GM21737 (cell line): Measurements from ENCODE around the gene XRCC3.

Experiments
- ATAC-seq: cut with Tn5 transposase; IDR thresholded peaks from one replicate; pipeline ENCODE4 v1.9.1; 2021; ENCODE audit warnings: mild to moderate bottlenecking, moderate library complexity; ENCODE audit not compliant: unreplicated experiment

XRCC3 gene

GRCh38 chr14:103707329-103708263 is 7.7 kb downstream of the XRCC3 start:
- ATAC-seq: no peak

GRCh38 chr14:103706551-103707328 is 8.5 kb downstream of the XRCC3 start:
- ATAC-seq: no peak

- no peak for ATAC-seq
Observed at GRCh38 chr14:103705504-103706284, 9.6 kb downstream of the XRCC3 start.

DNA sequence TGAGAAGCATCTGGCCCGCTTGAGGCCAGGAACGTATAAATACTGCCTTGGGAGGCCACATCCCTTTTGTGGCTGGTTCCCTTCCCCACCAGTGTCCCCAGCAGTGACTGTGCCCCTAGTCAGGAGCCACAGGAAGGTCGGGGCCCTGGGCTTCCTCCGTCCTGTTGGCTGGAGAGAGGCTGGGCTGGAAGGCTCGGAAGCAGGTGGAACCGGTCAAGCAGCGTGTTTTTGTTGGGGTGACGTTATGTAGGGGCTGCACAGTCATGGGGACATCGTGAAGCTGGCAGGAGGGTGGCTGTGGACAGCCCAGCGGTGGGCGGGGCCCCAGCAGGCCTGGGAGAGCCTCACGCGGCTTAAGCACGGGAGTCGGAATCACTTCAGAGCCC is 10.1 kb downstream of the XRCC3 start:
- no peak for ATAC-seq

- no peak for ATAC-seq
Observed at GRCh38 chr14:103704708-103705107, 10.5 kb downstream of the XRCC3 start.

DNA sequence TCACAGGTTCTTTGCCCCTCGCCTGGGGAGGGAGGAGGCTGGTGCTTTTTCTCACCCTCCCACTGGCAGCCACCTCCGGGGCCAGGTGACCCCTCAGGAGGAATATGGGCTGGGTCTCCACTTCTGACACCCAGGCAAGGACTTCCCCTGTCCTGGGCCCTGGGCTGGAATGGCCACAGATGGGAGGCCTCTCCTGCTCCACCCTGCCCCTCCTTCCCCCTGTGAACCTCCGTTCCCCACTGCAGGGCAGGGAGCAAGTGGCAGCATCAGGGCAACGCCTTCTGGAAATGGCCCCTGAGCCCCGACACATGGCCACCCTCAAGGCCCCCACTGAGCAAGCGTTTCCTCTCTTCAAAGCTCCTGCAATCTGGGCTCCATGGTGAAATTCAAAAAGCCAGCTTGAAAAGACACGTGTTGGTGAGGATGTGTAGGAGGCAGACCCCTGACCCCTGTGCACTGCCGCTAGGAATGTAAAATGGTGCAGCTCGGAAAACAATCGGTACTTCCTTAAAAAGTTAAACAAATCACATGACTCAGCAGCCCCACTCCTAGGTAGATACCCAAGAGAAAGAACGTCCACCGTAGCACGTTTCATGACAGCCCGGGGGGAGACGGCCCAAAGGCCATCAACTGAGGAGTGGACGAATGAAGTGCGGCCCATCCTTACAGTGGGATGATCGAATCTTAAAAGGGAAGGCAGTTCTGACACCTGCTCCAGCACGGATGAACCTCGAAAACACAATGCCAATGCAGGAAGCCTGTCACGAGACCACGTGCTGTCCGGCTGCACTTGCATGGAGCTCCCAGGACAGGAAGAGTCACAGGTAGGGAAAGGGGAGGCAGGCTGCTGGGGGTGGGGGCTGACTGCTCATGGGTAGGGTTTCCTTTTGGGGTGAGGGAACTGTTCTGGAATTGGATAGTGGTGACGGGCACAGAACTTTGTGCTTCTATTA is 11.5 kb downstream of the XRCC3 start:
- no peak for ATAC-seq

DNA sequence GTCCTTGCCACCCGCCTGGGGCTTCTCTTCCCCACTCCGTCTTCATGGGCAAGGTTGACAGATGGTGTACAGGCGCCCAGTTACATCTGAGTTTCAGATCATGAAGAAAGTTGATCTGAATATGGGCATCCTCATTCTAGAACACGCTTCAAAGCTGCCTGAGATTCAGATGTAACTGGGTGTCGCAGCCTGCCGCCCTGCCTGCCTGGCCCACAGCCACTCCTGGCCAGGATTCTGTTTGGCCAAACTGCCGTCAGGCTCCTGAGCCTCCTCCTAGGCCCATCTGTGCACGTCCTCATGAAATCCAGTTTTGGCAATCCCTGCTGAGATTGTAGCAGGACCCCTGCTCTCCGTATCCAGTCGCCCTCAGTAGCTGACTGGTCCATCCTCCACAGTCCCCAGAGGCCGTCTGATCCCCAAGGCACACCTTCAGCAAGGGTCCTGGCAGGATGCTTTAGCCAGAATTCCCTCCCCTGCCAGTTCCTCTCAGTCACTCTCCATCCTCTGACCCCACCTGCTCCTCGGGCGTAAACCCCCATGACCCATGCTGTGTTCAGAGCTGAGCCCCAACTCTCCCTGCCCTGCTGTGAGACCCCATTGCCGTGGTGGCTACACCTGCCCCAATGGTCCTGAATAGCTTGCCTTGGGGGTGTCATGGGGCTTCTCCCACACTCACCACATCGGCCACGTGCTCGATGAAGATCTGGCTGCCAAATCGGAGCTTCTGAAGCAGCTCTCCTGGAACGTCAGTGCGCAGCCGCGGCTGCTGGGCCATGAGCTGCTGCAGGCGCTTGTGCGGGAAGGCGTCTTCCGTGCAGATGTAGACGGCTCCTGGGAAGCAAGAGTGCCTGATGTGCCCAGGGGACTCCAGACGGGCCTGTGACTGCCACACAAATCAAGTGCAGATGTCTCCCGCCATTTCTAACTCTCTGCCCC is 12.5 kb downstream of the XRCC3 start:
- no peak for ATAC-seq

GRCh38 chr14:103702095-103702494 is 13.2 kb downstream of the XRCC3 start:
- ATAC-seq: no peak

DNA sequence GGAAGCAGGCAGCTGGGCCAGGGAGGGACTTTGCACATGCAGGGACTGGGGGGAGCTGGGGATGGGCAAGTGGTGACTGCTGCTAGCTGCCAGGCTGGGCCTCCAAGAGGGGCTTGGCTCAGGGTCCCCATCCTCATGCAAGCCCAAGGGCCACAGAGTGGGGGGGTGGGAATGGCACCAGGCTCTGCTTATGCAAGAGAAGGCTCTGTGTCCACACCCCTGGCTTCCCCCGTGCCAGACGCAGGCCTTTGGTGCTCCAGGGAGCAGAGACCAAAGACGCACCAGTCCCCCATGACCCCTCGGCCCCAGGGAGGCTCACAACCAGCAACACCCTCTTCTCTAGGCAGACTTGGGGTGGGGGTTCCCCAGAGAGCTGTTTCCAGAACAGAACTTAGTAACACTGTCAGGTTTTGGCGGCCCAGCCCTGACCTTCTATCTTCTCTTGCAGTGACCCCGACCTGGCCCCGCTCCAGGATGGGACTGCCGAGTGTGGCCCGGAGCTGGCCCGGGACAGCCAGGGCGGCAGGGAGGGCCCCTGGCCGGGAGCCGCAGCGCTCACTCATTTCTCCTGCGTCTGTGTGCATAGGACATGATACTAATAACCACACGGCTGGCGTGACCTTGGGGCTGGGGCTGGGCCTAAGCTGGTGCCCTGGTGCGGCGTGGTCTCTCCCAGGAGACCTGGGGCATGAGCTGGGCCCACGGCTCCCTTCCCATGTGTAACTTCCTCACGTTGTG is 14.3 kb downstream of the XRCC3 start:
- ATAC-seq: no peak

DNA sequence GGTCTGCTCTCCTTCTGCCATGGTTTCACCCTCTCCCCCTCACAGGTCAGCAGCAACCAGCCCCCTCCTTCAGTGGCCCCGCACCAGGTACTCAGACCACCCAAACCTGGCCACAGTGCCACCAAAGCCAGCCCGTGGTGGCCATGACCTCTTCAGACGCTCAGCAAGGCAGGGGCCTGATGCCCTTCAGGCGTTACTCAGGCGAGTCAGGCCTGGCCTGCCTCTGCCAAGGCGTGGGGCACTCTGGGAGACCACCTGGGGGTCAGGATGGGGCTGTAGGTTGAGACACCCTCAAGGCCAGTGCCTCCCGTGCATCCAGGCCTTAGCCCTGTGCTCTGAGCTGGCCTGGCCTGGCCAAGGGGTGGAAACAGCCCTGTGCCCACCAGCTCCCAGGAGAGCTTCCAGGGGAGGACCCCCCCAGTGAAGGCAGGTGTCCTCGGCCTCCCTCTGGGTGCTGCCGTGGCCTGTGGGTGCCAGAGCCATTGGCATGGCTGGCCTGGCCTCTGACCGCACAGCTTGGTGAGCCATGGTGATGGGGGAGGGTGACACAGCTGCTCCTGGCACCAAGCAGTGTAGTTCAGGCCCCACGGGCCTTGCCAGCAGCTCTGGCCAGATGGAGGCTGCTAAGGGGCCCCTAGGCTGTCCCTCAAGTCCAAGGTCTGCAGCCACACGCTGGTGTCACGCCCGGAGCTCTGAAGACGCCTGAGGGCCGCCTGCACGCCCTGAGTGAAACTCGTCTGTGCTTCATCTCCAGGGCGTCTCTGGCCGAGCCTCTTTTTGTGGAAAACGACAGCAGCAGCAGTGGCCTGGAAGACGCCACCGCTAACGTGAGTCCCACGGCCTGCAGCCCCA is 15.1 kb downstream of the XRCC3 start:
- no peak for ATAC-seq

- no peak for ATAC-seq
Observed at GRCh38 chr14:103699261-103699661, 16.0 kb downstream of the XRCC3 start.

- no peak for ATAC-seq
Observed at GRCh38 chr14:103698380-103699260, 16.6 kb downstream of the XRCC3 start.

DNA sequence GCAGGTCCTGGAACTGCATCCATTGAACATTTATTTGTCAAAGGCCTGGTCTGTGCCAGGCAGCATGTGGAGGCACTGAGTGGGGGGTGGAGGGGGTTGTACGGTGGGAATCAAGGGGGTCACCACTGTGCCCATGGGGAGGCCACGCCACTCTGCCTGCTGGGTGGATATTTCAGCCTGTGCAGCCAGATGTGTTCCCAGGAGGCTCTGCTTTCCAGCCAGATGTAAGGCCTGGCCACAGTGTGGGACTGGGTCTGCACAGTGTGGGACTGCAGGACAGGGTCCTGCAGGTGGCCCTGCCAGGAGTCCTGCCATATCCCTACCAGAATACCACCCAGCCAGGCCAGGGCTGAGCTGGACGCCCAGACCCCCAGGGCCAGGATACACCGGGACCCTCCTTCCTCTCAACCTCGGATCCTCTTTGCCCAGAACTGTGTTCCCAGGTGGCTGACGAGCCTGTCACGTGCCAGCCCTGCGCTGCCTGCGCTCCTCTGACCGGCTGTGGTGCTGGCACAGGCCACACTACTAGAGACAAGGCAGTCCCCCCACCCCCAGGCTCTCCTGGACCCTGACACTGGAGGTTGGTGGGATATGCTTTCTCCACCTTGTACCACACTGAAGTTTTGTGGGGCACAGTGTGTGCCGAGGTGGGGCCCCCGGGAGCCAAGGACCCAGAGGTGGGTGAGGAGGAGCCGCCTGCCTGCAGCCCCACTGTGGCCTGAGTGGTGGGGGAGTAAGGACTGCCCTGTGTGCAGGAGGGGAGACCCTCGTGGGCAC is 17.5 kb downstream of the XRCC3 start:
- ATAC-seq: no peak

GRCh38 chr14:103697206-103697602 is 18.0 kb downstream of the XRCC3 start:
- no peak for ATAC-seq

GRCh38 chr14:103696466-103697071 is 18.7 kb downstream of the XRCC3 start:
- no peak for ATAC-seq
